Mucosa of rectum (tissue), 2 donors: ENCODE data around the gene LGR6.

Experiments used
- H3K27ac ChIP-seq, 2 donors: one replicate each; pipeline ENCODE4 v1.7.0; 2013; ENCODE audit warnings: inconsistent platforms in 2 of 2, low read depth in 2 of 2, low read length in 2 of 2
- H3K27me3 ChIP-seq, 2 donors: one replicate each; pipeline ENCODE4 v1.7.0; 2013; ENCODE audit warnings: low read length in 2 of 2; ENCODE audit not compliant: control insufficient read depth in 2 of 2, insufficient read depth in 2 of 2
- H3K36me3 ChIP-seq, 2 donors: one replicate each; pipeline ENCODE4 v1.7.0; 2013; ENCODE audit warnings: low read length in 2 of 2; ENCODE audit not compliant: control insufficient read depth in 2 of 2, insufficient read depth in 2 of 2
- H3K4me1 ChIP-seq, 2 donors: one replicate each; pipeline ENCODE4 v1.7.0; 2013; ENCODE audit warnings: low read length in 2 of 2, mild to moderate bottlenecking in 1 of 2; ENCODE audit not compliant: control insufficient read depth in 2 of 2, insufficient read depth in 2 of 2
- H3K4me3 ChIP-seq, 2 donors: one replicate each; pipeline ENCODE4 v1.7.0; 2013; ENCODE audit warnings: low read length in 2 of 2
- H3K9ac ChIP-seq, 2 donors: one replicate each; pipeline ENCODE4 v1.7.0; 2013; ENCODE audit warnings: low read length in 2 of 2, low read depth in 1 of 2, mild to moderate bottlenecking in 1 of 2
- H3K9me3 ChIP-seq, 2 donors: one replicate each; pipeline ENCODE4 v1.7.0; 2013; ENCODE audit warnings: low read length in 2 of 2; ENCODE audit not compliant: control insufficient read depth in 2 of 2
- donor health status: healthy.
- donor health status: Normal muscosa, but diverticular disease.

Gene LGR6

DNA sequence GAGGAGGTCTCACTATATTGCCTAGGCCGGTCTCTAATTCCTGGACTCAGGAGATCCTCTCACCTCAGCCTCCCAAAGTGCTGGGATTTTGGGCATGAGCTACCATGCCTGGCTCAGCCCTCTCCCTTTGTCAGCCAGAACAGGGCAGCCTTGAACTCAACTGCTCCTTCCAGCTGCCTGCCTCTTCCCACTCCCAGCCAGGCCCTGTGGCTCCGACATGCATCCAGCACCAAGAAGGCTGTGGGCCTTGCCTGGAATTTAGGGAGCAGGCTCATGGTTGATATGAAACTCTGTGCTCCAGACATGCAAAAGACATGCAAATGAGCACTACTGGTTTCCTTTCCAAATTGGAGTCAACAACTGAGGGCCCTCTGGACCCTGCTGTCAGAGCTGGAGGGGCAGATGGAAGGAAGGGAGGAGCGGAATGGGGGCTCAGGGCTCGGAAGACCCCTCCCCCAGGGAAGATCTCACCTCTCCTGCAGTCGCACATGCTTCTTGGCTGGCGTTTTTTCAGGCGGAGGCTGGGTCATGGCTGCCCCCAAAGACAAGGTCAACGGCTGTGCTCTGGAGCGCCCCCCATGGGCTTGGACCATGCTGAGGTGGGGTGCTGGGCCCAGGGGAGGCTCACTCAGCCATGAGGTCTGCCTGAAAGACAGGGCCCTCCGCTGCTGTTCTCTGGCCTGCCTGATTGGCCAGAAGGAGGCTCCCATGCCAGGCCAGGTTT lies 34.6 kb upstream of the LGR6 start:
- Histone ChIP-seq H3K36me3 (no peaks in the 10 kb centered on the region), H3K9ac (peak overlapping the region; percentile 26 to 80), H3K4me3 (peak overlapping the region; percentile 67 to 80), H3K4me1 (peaks cover 0 to 22% of the 10 kb centered on the region in 2 donors), H3K27ac (peak overlapping the region; percentile 1 to 86), H3K27me3 (no peaks in the 10 kb centered on the region), H3K9me3 (no peaks in the 10 kb centered on the region)

DNA sequence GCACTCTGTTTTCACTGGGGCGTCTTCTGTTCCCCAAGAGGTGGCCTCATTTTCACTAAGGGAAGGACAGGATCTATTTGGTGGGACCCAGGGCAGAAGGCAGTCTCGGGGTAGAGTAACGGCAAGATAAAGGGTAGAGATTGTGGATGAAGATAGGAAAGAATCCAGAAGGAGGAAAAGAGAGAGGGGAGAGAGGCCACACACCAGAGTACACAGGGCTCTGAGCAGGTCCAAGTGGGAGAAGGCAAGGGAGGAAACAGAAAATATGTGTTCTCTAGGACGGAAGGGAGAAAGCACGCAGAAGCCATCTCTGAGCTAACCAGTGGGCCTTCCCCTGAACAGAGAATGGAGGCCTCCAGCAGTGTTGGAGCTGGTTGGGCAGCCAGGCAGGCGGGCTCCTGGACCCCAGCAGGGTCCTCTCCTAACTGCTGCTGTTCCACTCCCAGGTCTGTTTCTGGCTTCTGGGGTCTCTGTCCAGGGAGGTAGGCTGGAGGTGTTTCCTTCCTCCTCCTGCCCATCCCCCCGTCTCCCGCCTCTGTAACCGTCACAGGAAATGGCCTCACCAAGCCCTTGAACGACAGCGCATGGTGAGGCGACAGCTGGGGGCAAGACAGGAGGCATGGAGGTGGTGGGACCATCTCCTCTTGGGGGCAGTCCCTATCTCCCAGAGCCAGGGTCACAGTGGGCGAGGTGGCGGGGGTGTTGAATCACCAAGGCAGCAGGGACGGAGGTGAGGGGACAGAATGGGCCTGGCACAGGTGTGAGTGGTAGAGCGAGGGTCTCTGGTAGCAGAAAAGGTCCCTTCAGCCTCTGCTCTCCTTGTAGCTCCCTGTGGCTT lies 33.8 kb upstream of the LGR6 start:
- no peaks in the 10 kb centered on the region for H3K9me3 ChIP-seq
- peak overlapping the region; percentile 66 to 86 for H3K27ac ChIP-seq
- no peaks in the 10 kb centered on the region for H3K27me3 ChIP-seq
- no peaks in the 10 kb centered on the region for H3K36me3 ChIP-seq
- peak overlapping the region; percentile 64 to 80 for H3K9ac ChIP-seq
- H3K4me3 ChIP-seq, result peak overlapping the region; percentile 67 to 80
- H3K4me1 ChIP-seq, result peaks cover 0 to 22% of the 10 kb centered on the region in 2 donors

DNA sequence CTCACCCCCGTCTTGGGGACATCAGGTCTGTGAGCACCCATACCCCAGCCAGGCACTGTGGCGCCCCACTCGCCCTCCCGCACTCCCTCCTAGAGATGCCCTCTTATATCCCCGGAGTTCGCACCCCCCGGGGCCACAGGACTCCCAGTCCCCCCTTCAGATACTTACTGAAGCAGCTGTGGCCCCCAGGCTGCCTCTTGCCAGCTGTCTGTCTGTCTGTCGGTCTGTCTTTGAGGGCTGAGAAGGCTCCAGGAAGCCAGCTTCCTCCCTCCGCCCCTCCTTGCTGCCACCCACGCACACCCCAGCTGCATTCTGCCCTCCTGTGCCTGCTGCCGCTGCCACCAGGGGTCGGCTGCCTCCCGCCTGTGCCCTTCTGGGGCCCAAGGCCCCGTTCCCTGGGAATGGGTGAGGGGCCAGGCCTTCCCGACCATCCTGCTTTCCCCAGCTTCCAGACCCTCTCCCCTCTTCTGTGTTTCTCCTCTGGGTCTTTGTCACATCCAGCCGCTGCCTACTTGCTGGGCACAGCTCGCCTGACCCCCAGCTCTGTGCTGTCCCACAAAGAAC lies 33.1 kb upstream of the LGR6 start, which contains the start of gene PTPN7:
PTPN7 (minus strand) TSS at position 226 of the 564 bp plus-strand sequence. CDS start 1,200 bp downstream, outside the sequence.
- Histone ChIP-seq H3K9ac (peak within 1 kb of the TSS; percentile 64 to 80), H3K4me3 (peak within 1 kb of the TSS; percentile 67 to 80), H3K27ac (peak within 1 kb of the TSS; percentile 66 to 86)

DNA sequence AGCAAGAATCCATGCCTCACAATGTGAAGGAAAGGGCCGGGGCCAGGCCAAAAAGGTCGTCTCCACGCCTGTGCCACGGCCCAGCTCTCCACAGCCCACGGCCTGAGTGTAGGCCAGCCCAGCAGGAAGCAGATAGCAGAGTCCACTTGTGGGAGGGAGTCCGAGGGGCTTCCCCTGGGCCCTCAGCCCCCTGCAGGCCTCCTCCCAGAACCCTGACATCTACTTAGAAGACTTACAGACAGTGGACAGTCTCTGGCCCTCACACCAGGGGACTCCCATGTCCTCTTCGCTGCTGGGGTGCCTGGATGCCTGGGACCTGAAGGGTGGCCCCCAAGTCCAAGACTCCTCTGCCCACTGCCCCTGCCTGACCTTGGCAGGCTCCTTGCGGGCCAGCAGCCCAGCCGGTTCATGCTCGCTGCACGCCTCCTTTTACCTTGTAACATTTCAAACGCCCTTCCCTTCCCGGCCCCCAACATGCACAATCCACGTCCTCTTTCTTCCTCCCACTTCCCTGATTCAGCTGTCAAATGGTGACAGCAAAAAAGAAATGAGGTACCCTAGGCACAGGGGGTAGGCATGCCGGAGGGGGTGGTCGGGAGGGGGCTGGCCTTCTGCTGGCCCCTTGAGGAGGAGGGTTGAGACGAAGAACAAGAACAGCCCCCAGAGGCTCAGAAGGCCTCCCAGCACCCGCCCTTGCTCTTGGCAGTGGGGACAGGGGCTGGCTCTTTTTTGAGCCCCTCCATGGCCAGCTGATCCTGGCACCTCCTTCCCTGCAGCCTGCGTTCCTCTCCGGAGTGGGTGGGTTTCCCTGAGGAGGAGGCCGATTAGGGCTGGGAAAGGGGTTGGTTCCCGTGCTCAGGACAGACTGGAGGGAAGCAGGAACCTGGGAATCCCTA lies 32.2 kb upstream of the LGR6 start:
- H3K9ac ChIP-seq, result peak overlapping the region; percentile 64 to 80
- peak overlapping the region; percentile 52 to 86 for H3K27ac ChIP-seq
- no peaks in the 10 kb centered on the region for H3K9me3 ChIP-seq
- no peaks in the 10 kb centered on the region for H3K27me3 ChIP-seq
- no peaks in the 10 kb centered on the region for H3K36me3 ChIP-seq
- peaks cover 0 to 14% of the 10 kb centered on the region in 2 donors for H3K4me1 ChIP-seq
- H3K4me3 ChIP-seq, result peak overlapping the region in 1 of 2 donors; percentile 80

More for the DNA sequence above, 33.1 kb upstream of the LGR6 start, which contains the start of gene PTPN7:
- Histone ChIP-seq H3K4me1 (peaks cover 0 to 16% of the 10 kb centered on the region in 2 donors), H3K36me3 (no peaks in the 10 kb centered on the region), H3K27me3 (no peaks in the 10 kb centered on the region), H3K9me3 (no peaks in the 10 kb centered on the region)

DNA sequence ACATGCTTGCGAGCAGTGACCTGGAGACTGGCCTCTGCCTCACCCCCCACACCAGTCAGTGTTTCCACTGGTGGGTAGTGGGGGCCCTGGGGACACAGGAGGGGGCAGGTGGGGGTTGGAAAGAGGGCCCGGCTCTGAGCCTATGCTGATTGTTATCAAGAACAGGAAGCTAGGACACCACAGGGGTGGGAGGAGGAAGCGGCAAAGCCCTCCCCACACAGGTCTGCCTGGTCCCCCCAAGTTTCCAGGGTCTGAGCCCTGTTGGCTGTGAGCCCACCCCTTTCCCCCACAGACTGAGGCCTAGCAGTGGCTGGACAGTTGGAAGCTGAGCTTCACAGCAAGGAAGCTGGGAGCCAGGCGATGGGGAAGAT lies 31.6 kb upstream of the LGR6 start:
- Histone ChIP-seq H3K4me3 (peak overlapping the region in 1 of 2 donors; percentile 31), H3K4me1 (peaks cover 0 to 14% of the 10 kb centered on the region in 2 donors), H3K27me3 (no peaks in the 10 kb centered on the region), H3K36me3 (no peaks in the 10 kb centered on the region), H3K27ac (peak overlapping the region; percentile 52 to 86), H3K9me3 (no peaks in the 10 kb centered on the region), H3K9ac (peak overlapping the region in 1 of 2 donors; percentile 32)

DNA sequence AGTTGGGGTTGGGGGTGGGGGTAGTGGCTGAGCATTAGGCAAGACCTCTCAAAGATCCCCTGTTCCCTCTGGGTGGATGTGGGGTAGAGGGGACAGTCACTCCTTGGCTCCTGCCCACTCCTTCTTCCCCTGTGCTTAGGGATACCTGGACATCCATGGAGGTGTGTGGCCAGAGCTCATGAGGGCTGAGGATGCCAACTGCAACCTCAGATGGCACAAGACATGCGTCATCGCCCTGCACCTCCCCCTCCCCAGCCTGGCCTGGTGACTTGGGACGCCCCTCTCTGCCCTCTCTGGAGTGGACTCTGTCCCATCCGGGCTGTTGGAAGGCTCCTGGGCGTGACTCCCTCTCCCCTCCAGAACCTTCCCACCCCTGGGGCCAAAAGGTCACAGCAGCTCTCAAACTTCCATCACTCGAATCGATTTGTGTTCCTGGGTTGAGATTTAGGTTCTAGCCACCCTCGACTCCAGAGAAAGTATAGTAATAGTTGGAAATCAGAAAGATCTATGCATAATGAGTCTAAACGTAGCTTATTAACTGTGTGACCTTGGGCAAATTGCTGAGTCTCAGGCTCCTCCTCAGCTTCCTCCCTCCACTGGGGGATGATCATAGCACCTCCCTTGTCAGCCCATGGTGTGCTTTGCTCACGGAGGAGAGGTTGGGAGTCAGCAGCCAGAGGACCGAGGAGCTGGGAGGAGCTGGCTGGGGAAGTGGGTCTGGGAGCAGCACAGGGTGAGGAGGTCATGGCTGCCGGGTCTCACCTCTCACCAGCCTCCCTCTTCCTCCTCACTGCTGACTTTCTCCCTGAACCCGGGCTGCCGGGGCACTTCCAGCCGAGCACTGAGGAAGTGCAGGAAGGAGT lies 30.9 kb upstream of the LGR6 start:
- Histone ChIP-seq H3K4me3 (peak overlapping the region in 1 of 2 donors; percentile 31), H3K9me3 (no peaks in the 10 kb centered on the region), H3K4me1 (peaks cover 0 to 14% of the 10 kb centered on the region in 2 donors), H3K36me3 (no peaks in the 10 kb centered on the region), H3K27me3 (no peaks in the 10 kb centered on the region), H3K27ac (peak overlapping the region in 1 of 2 donors; percentile 67), H3K9ac (peak overlapping the region in 1 of 2 donors; percentile 32)

- H3K27me3 ChIP-seq, result no peaks in the 10 kb centered on the region
- H3K4me1 ChIP-seq, result peaks cover 0 to 12% of the 10 kb centered on the region in 2 donors
- peak overlapping the region in 1 of 2 donors; percentile 67 for H3K27ac ChIP-seq
- no peaks in the 10 kb centered on the region for H3K36me3 ChIP-seq
- no peaks in the 10 kb centered on the region for H3K9me3 ChIP-seq
- H3K9ac ChIP-seq, result no peak overlapping the region
- H3K4me3 ChIP-seq, result no peak overlapping the region
Observed at GRCh38 chr1:202163281-202164270, 30.0 kb upstream of the LGR6 start.

GRCh38 chr1:202164271-202165037 lies 29.1 kb upstream of the LGR6 start:
- Histone ChIP-seq H3K9ac (no peak overlapping the region), H3K4me3 (no peak overlapping the region), H3K9me3 (no peaks in the 10 kb centered on the region), H3K36me3 (no peaks in the 10 kb centered on the region), H3K27ac (no peak overlapping the region), H3K4me1 (peaks cover 0 to 12% of the 10 kb centered on the region in 2 donors), H3K27me3 (no peaks in the 10 kb centered on the region)
